Epithelial cell of esophagus (primary cell): ENCODE results near the gene DISC1.
A peak's percentile ranks its signal among the peaks of the same experiment; 100 is the strongest.

Experiments used
- DNase-seq: peaks from one replicate; pipeline ENCODE4 v3.0.0; 2010; ENCODE audit warnings: low read depth
- H3K4me3 ChIP-seq: 2 replicates; pipeline ENCODE4 v1.5.1; 2011; ENCODE audit warnings: mild to moderate bottlenecking, low read length, control low read depth
- CTCF ChIP-seq: IDR thresholded peaks from 2 replicates; pipeline ENCODE4 v1.5.1; 2011; ENCODE audit warnings: low read depth, mild to moderate bottlenecking, low read length, control low read depth, inconsistent platforms; ENCODE audit not compliant: insufficient read depth; ENCODE audit errors: missing control alignments

DISC1 gene

GRCh38 chr1:231924180-231924579 lies 297.6 kb downstream of the DISC1 start:
- no peak overlapping the region for H3K4me3 ChIP-seq
- DNase-seq: no peak
- no peak for TF ChIP-seq CTCF

GRCh38 chr1:231925864-231926263 lies 299.3 kb downstream of the DISC1 start:
- DNase-seq: no peak
- no peak overlapping the region for H3K4me3 ChIP-seq
- no peak for TF ChIP-seq CTCF

GRCh38 chr1:231926340-231926739 lies 299.8 kb downstream of the DISC1 start:
- no peak for TF ChIP-seq CTCF
- no peak overlapping the region for H3K4me3 ChIP-seq
- peak; percentile 32 for DNase-seq

- no peak overlapping the region for H3K4me3 ChIP-seq
- TF ChIP-seq CTCF: no peak
- no peak for DNase-seq
Observed at GRCh38 chr1:231926933-231927332, 300.3 kb downstream of the DISC1 start.

- no peak for DNase-seq
- no peak for TF ChIP-seq CTCF
- no peak overlapping the region for H3K4me3 ChIP-seq
Observed at GRCh38 chr1:231927431-231927830, 300.8 kb downstream of the DISC1 start.

GRCh38 chr1:231929311-231929710 lies 302.7 kb downstream of the DISC1 start:
- DNase-seq: peak; percentile 96
- TF ChIP-seq CTCF: no peak

GRCh38 chr1:231930257-231930947 lies 303.8 kb downstream of the DISC1 start:
- H3K4me3 ChIP-seq: no peak overlapping the region
- no peak for DNase-seq
- TF ChIP-seq CTCF: no peak

More at GRCh38 chr1:231929311-231929710, 302.7 kb downstream of the DISC1 start:
- no peak overlapping the region for H3K4me3 ChIP-seq
